Erythroblast (primary cell): ENCODE results near the gene ZCCHC7.

ENCODE experiments used
- GATA1 ChIP-seq: IDR thresholded peaks from 2 replicates; pipeline ENCODE4 v1.6.1; 2011; ENCODE audit warnings: low read depth, mild to moderate bottlenecking, control low read depth, low read length, moderate library complexity
- POLR2A ChIP-seq: IDR thresholded peaks from 2 replicates; pipeline ENCODE4 v1.6.1; 2011; ENCODE audit warnings: mild to moderate bottlenecking, low read length

- TF ChIP-seq POLR2A (no peak), GATA1 (no peak)
These were observed 72.4 kb downstream of the ZCCHC7 start for GRCh38 chr9:37192803-37193202.
